ENCODE data around the gene NKAPL.

- TF ChIP-seq CTCF (IDR thresholded peaks at IDR 0.05; ENCODE audit: low read depth, low read length), result no peak
- no peak for TF ChIP-seq EZH2phosphoT487 (IDR thresholded peaks at IDR 0.05; ENCODE audit: low read depth)
Measured at GRCh38 chr6:28267695-28268059, 8.6 kb downstream of the NKAPL start.
